ENCODE data around the gene ATL1.
"Not testable (repeated sequence)": the region's sequence is repeated elsewhere in the genome, so short reads cannot be mapped to it uniquely, and the experiment has no call there.

DNA sequence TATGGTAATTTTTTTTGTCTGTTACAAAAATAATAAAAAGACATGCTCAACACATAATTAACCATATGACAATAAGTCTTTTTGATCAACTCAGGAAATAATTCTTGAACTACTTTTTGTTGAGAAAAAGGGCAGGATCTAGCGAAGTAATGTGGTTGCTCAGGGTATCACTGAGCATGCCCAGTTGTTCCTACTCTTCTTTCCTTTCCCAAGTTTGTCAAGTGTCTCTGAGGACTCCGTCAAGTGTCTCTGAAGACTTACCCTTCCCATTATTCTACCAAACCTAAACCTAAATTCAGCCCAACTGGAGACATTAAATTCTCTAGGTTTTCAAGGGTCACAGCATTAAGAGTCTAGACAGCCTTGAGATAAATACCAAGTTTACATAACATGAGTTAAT lies 104.6 kb downstream of the ATL1 start:
- not testable (repeated sequence) for TF ChIP-seq POLR2A (IDR thresholded peaks at IDR 0.05; ENCODE audit: low read depth, low read length); TAF1 (IDR thresholded peaks at IDR 0.05; ENCODE audit: borderline replicate concordance, low read depth, low read length); POLR2AphosphoS5 (IDR thresholded peaks at IDR 0.05; ENCODE audit: low read depth, low read length)
